ENCODE data around the gene NLK. TPM values are rescaled to one million over a fixed set of nuclear protein-coding genes. Genes with fewer than 3 reads are reported as not detected.

The NLK gene
- 10 to 100 TPM; 14.9 to 27.0 TPM for total RNA-seq
- polyA plus RNA-seq, result 1 to 10 TPM; 7.1 to 9.2 TPM
- long read RNA-seq, donor 1, full-length matches to known transcripts, result 9 of 9 reads
- long read RNA-seq, donor 1, partial matches to known transcripts, result 0 of 9 reads
- long read RNA-seq, donor 1, other reads (novel, unspliced or antisense), result 0 of 9 reads
- long read RNA-seq, donor 2, full-length matches to known transcripts, result 1 of 1 reads
- long read RNA-seq, donor 2, partial matches to known transcripts, result 0 of 1 reads
- long read RNA-seq, donor 2, other reads (novel, unspliced or antisense), result 0 of 1 reads
- long read RNA-seq, donor 3, full-length matches to known transcripts, result 3 of 3 reads
- long read RNA-seq, donor 3, partial matches to known transcripts, result 0 of 3 reads
- long read RNA-seq, donor 3, other reads (novel, unspliced or antisense), result 0 of 3 reads
- long read RNA-seq, donor 4, partial matches to known transcripts, result 0 of 1 reads
- long read RNA-seq, donor 4, other reads (novel, unspliced or antisense), result 0 of 1 reads
- long read RNA-seq, donor 5, full-length matches to known transcripts, result 8 of 8 reads
- long read RNA-seq, donor 5, partial matches to known transcripts, result 0 of 8 reads
- long read RNA-seq, donor 5, other reads (novel, unspliced or antisense), result 0 of 8 reads

DNA sequence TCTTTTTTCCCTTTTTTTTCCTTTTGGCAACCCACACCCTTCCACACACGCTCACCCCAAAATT, at the start of gene NLK:
TSS of gene NLK (plus strand) at position 21 of the 64 bp plus-strand sequence. CDS start 197 bp downstream, outside the sequence.
- Histone ChIP-seq H3K4me1 (ENCODE audit: control insufficient read depth in 5 of 5, insufficient read depth in 5 of 5, low read length in 5 of 5) (peaks cover 7 to 34% (median 14%) of the 10 kb centered on the region in 5 donors), H3K27ac (ENCODE audit: low read depth in 1 of 2, low read length in 1 of 2) (peak within 1 kb of the TSS; percentile 87 to 90)

DNA sequence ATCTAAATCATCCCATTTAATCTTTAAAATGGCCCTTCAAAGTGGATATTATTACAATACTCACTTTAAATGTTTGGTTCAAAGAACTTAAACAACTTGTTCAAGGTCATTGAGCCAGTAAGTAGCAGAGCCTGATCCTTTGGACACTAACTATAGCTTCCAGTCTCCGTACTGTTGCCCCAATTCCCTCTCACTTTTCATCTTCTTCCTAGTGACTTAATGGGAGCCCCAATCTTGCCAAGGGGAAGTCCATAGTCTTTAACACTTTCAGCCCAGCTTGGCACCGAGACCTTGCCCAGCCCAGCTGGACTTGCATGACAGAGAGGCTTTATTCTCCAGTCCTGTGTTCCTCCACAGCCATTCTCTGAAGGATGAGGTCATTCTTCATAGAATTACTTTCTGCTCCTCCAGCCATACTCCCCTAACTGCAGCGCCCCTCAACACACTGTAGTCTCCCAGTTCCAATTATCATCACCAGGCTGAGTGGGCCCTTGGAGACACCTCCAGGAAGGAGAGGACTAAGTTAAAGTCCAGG, 49.2 kb upstream of the NLK start:
- no peak overlapping the region for H3K27ac ChIP-seq (ENCODE audit: low read depth in 1 of 2, low read length in 1 of 2)
- 87 to 88% methylated on average over 3 of the region's 3 CpGs for WGBS, 2 donors
- TF ChIP-seq, protein P1, sequence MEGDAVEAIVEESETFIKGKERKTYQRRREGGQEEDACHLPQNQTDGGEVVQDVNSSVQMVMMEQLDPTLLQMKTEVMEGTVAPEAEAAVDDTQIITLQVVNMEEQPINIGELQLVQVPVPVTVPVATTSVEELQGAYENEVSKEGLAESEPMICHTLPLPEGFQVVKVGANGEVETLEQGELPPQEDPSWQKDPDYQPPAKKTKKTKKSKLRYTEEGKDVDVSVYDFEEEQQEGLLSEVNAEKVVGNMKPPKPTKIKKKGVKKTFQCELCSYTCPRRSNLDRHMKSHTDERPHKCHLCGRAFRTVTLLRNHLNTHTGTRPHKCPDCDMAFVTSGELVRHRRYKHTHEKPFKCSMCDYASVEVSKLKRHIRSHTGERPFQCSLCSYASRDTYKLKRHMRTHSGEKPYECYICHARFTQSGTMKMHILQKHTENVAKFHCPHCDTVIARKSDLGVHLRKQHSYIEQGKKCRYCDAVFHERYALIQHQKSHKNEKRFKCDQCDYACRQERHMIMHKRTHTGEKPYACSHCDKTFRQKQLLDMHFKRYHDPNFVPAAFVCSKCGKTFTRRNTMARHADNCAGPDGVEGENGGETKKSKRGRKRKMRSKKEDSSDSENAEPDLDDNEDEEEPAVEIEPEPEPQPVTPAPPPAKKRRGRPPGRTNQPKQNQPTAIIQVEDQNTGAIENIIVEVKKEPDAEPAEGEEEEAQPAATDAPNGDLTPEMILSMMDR (IDR thresholded peaks at IDR 0.05; ENCODE audit: control extremely low read depth, extremely low read depth), result no peak

More for the DNA sequence above, at the start of gene NLK:
- whole genome bisulfite sequencing, 2 donors, result 95 to 96% methylated on average over 1 of the region's 1 CpG
- TF ChIP-seq, protein P1 (IDR thresholded peaks at IDR 0.05; ENCODE audit: control extremely low read depth, extremely low read depth), result no peak
- Histone ChIP-seq H3K36me3 (ENCODE audit: control insufficient read depth in 4 of 4, insufficient read depth in 4 of 4, low read length in 4 of 4) (peaks cover 0 to 2% (median 0%) of the 10 kb centered on the region in 4 donors), H3K27me3 (ENCODE audit: control insufficient read depth in 3 of 3, insufficient read depth in 3 of 3, low read length in 2 of 3) (no peaks in the 10 kb centered on the region), H3K4me3 (peak within 1 kb of the TSS; percentile 82), H3K9me3 (ENCODE audit: control insufficient read depth in 4 of 4, insufficient read depth in 3 of 4, low read length in 3 of 4) (no peaks in the 10 kb centered on the region), H3K9ac (ENCODE audit: insufficient read depth in 1 of 2, low read length in 2 of 2) (peak within 1 kb of the TSS; percentile 11 to 64)
- ATAC-seq (ENCODE audit: insufficient read depth, low FRiP score) (no peak), DNase-seq (no peak)

DNA sequence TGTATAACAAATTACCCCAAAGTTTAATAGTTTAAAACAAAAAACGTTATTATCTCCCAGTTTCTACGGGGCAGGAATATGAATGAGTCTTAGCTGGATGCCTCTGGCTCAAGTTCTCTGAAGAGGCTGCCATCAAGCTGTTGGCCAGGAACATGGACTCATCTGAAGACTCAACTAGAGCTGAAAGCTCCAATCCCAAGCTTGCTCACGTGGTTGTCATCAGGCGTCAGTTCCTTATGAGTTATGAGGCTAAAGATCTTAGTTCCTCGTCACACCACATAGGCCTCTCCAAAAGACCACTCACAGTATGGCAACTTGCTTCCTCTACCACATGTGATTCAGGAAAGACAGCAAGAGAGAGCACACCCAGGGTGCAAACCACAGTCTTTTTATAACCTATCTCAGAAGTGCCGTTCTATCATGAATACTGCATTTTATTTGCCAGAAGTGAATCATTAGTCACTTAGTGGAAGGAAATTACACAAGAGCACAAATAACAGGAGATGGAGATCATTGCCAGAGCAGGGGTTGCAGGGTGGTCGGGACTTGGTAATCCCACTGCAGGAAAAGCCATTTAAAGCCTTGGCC, 48.7 kb upstream of the NLK start:
- Histone ChIP-seq H3K4me1 (ENCODE audit: control insufficient read depth in 5 of 5, insufficient read depth in 5 of 5, low read length in 5 of 5) (peaks cover 0 to 4% (median 0%) of the 10 kb centered on the region in 5 donors), H3K4me3 (no peak overlapping the region), H3K36me3 (ENCODE audit: control insufficient read depth in 4 of 4, insufficient read depth in 4 of 4, low read length in 4 of 4) (no peaks in the 10 kb centered on the region), H3K27ac (ENCODE audit: low read depth in 1 of 2, low read length in 1 of 2) (no peak overlapping the region), H3K9ac (ENCODE audit: insufficient read depth in 1 of 2, low read length in 2 of 2) (no peak overlapping the region), H3K27me3 (ENCODE audit: control insufficient read depth in 3 of 3, insufficient read depth in 3 of 3, low read length in 2 of 3) (no peaks in the 10 kb centered on the region), H3K9me3 (ENCODE audit: control insufficient read depth in 4 of 4, insufficient read depth in 3 of 4, low read length in 3 of 4) (peaks cover 0 to under 1% (median 0%) of the 10 kb centered on the region in 4 donors)
- TF ChIP-seq, protein P1 (IDR thresholded peaks at IDR 0.05; ENCODE audit: control extremely low read depth, extremely low read depth), result no peak
- 73% methylated on average over 7 of the region's 7 CpGs for WGBS, 2 donors
- no peak for DNase-seq
- ATAC-seq (ENCODE audit: insufficient read depth, low FRiP score), result no peak

More for the DNA sequence above, 49.2 kb upstream of the NLK start:
- ATAC-seq (ENCODE audit: insufficient read depth, low FRiP score), result no peak
- Histone ChIP-seq H3K27me3 (ENCODE audit: control insufficient read depth in 3 of 3, insufficient read depth in 3 of 3, low read length in 2 of 3) (no peaks in the 10 kb centered on the region), H3K4me1 (ENCODE audit: control insufficient read depth in 5 of 5, insufficient read depth in 5 of 5, low read length in 5 of 5) (peaks cover 0 to 4% (median 0%) of the 10 kb centered on the region in 5 donors), H3K9me3 (ENCODE audit: control insufficient read depth in 4 of 4, insufficient read depth in 3 of 4, low read length in 3 of 4) (no peaks in the 10 kb centered on the region), H3K9ac (ENCODE audit: insufficient read depth in 1 of 2, low read length in 2 of 2) (no peak overlapping the region), H3K36me3 (ENCODE audit: control insufficient read depth in 4 of 4, insufficient read depth in 4 of 4, low read length in 4 of 4) (no peaks in the 10 kb centered on the region), H3K4me3 (no peak overlapping the region)
- DNase-seq, result no peak

All from lung (tissue), 16 donors.